HG03457 (cell line): ENCODE data around the gene ARHGAP15.

ENCODE experiments used
- ATAC-seq: cut with Tn5 transposase; IDR thresholded peaks from one replicate; pipeline ENCODE4 v1.9.1; 2021; ENCODE audit warnings: moderate number of reproducible peaks; ENCODE audit not compliant: unreplicated experiment

The ARHGAP15 gene

DNA sequence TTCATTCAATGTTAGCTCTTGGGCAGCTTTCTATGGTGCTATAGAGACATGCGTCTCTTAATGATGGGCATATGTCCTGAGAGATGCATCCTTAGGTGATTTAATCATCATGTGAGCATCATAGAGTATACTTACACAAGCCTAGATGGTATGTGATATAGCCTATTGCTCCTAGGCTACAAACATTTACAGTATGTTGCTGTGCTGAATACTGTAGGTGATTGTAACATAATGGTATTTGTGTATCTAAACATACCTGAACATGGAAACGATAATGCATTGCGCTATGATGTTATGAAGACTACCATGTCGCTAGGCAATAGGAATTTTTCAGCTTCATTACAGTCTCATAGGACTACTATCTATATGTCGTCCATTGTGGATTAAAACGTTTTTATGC lies 89.4 kb downstream of the ARHGAP15 start:
- ATAC-seq, result no peak

- ATAC-seq, result no peak
Measured at GRCh38 chr2:143219266-143219665, 90.0 kb downstream of the ARHGAP15 start.

DNA sequence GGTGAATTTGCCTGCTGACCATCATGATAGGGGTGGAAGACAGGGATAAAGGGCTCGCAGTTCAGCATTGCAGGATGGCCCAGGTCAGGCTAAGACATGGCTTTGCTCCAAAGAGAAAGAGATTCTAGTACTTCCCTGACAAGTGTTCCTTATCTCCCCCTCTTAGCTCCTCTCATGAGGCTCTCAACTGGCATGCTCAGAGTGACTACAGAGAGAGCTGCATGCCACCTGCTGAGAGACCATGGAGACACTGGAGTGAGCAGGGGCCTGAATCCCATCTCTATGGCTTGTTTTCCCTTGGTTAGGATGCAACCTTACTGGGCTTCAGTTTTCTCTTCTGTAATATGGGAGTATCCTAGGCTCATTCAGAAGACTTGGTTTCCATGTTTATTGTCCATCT lies 94.3 kb downstream of the ARHGAP15 start:
- ATAC-seq, result no peak

DNA sequence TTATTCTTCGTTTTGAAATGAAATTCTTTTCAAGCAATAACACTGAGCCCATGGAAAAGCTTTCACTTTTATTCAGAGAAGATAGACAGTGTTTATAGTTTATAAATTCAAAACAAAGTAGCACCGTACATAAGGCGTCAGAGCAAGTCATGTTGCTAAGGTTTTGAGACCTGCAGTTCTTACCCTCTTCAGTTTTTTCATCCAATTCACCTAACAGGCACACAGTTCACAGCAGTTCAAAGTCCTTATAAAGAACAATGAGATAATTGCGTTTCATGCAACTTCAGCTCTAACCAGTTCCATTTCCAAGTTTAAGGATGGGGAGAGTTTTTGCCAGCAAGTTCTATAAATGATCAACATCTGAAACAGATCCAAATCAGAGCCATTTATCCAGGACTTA lies 96.7 kb downstream of the ARHGAP15 start:
- ATAC-seq, result no peak

GRCh38 chr2:143226714-143227541 lies 97.7 kb downstream of the ARHGAP15 start:
- no peak for ATAC-seq

- ATAC-seq, result no peak
Measured at GRCh38 chr2:143229411-143229810, 100.2 kb downstream of the ARHGAP15 start.

DNA sequence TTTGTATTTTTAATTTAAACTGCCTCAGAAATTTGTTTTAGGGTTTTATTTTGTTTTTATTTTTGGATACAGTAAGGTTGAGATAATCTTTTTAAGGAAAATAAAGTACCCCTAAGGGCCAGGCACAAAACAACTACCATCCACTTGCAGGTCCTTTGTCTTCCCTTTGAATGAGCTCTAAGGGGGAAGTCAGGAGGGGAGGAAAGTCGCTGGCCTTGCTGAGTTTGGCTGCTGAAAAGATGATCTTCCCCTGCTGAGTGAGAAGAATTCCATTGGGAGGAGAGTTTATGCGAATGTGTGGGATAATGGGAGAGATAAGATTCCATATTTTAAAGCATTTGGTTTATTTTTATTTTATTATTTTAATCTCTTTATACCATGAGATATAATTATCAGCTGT lies 100.7 kb downstream of the ARHGAP15 start:
- ATAC-seq, result no peak

DNA sequence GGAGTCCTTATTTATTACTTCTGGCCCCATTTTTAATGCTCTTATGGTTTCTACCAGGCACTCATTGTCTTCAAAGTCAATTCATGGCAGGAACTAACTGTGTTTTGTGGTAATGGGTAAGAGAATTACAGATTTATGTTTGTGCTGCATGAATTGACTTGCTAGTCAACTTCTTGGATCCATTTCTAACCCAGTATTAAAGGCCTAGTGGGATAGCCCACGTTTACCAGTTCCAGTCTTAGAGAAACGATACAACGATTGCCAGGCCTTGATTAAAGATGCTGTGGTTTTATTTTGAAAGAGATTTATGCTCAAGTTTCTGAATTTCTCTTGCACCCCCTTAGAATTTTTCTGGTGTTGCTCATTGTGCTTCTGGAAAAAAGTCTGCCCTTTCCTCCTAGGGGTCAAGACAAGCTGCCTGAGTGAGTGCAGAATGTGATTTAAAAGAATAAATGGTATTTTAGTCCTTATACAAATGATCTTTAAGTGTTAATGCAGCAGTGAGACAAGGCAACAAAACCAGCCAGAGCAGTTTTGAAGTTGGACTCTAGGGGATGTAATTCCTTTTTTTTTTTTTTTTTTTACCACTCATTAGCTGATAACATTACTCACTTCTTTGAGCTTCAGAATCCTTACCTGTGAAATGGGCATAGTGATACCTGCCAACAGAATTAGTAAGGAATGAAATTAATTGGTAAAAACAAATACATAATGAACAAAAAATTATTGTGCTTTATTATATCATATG lies 101.5 kb downstream of the ARHGAP15 start:
- no peak for ATAC-seq

GRCh38 chr2:143231254-143231645 lies 102.0 kb downstream of the ARHGAP15 start:
- no peak for ATAC-seq

DNA sequence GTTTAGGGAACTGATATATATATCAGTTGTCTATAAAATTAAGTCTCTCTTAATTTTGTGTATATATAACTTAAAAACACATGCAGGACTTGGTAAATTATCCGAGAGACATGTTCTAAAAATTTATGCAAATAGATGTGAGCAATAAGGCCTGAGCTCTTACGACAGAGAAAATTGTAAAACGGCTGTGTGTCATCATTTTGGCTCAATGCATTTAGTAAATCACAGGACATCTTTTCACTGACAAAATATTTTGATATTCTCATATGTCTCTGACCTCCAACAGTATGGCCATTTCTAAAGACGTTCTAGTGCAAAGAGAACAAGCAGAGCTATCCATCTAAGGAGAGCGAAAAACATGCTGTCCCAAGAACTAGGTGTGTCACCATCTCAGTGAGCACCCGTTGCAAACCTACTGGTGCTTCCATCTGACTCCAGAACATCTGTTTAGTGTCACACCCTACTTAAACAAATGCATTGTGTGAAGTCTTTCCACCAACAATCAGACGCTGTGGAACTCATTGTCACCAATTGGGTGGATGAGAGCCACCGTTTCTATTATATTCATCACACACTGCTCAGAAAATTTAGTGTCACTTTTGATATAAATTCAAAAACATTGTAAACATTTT lies 108.0 kb downstream of the ARHGAP15 start:
- ATAC-seq, result no peak

- no peak for ATAC-seq
Measured at GRCh38 chr2:143241403-143242088, 112.3 kb downstream of the ARHGAP15 start.

GRCh38 chr2:143246246-143246645 lies 117.0 kb downstream of the ARHGAP15 start:
- no peak for ATAC-seq

GRCh38 chr2:143246815-143247744 lies 117.9 kb downstream of the ARHGAP15 start:
- ATAC-seq, result no peak

GRCh38 chr2:143248631-143249030 lies 119.4 kb downstream of the ARHGAP15 start:
- no peak for ATAC-seq

GRCh38 chr2:143251681-143252080 lies 122.5 kb downstream of the ARHGAP15 start:
- no peak for ATAC-seq

- no peak for ATAC-seq
Measured at GRCh38 chr2:143252138-143252907, 123.1 kb downstream of the ARHGAP15 start.

GRCh38 chr2:143254110-143254509 lies 124.9 kb downstream of the ARHGAP15 start:
- no peak for ATAC-seq

GRCh38 chr2:143255086-143255485 lies 125.9 kb downstream of the ARHGAP15 start:
- no peak for ATAC-seq

- ATAC-seq, result peak; percentile 56
Measured at GRCh38 chr2:143255899-143256298, 126.7 kb downstream of the ARHGAP15 start.
